ENCODE measurements around the gene PPP6R3. TPM values are rescaled to one million over a fixed set of nuclear protein-coding genes. Genes with fewer than 3 reads are reported as not detected.
"Not testable (repeated sequence)": the region's sequence is repeated elsewhere in the genome, so short reads cannot be mapped to it uniquely, and the experiment has no call there.

The PPP6R3 gene
- total RNA-seq, 4 donors from 2014 or later, result 76.6 to 130 (median 94.0) TPM

GRCh38 chr11:68536706-68537105, 76.2 kb downstream of the PPP6R3 start:
- H3K27ac ChIP-seq, result no peak overlapping the region
- WGBS, 2 donors, result 89 to 96% methylated on average over 1 to 2 of the region's 2 CpGs
- intact Hi-C loops (cut with DNase I), result no loop called here
- H3K27me3 ChIP-seq, result no peaks in the 10 kb centered on the region
- H3K9me3 ChIP-seq, result no peaks in the 10 kb centered on the region
- TF ChIP-seq POLR2A (IDR thresholded peaks at IDR 0.05) (no peak), CTCF (IDR thresholded peaks at IDR 0.05) (no peak)
- H3K4me3 ChIP-seq, result no peak overlapping the region
- H3K4me1 ChIP-seq, result peaks cover 0 to 36% (median 7%) of the 10 kb centered on the region in 3 donors
- peaks cover 4 to 78% (median 5%) of the 10 kb centered on the region in 3 donors for H3K36me3 ChIP-seq
- DNase-seq, result no peak

- Histone ChIP-seq H3K36me3 (peaks cover 4 to 79% (median 5%) of the 10 kb centered on the region in 3 donors), H3K4me3 (no peak overlapping the region), H3K4me1 (peaks cover 0 to 48% (median 11%) of the 10 kb centered on the region in 3 donors), H3K9me3 (no peaks in the 10 kb centered on the region), H3K27me3 (no peaks in the 10 kb centered on the region), H3K27ac (no peak overlapping the region)
- intact Hi-C loops (cut with DNase I), result no loop called here
- 71 to 78% methylated on average over 6 of the region's 6 CpGs for WGBS, 2 donors
- TF ChIP-seq CTCF (IDR thresholded peaks at IDR 0.05) (no peak), POLR2A (IDR thresholded peaks at IDR 0.05) (no peak)
- no peak for DNase-seq
These were observed 77.5 kb downstream of the PPP6R3 start for GRCh38 chr11:68538025-68538424.

- Histone ChIP-seq H3K9me3 (no peaks in the 10 kb centered on the region), H3K27ac (no peak overlapping the region), H3K4me1 (peaks cover 0 to 55% (median 12%) of the 10 kb centered on the region in 3 donors), H3K36me3 (peaks cover 4 to 80% (median 5%) of the 10 kb centered on the region in 3 donors), H3K27me3 (no peaks in the 10 kb centered on the region), H3K4me3 (no peak overlapping the region)
- DNase-seq, result no peak
- WGBS, 2 donors, result 98 to 100% methylated on average over 2 of the region's 2 CpGs
- TF ChIP-seq CTCF (IDR thresholded peaks at IDR 0.05) (no peak), POLR2A (IDR thresholded peaks at IDR 0.05) (no peak)
- intact Hi-C loops (cut with DNase I), result no loop called here
These were observed 78.8 kb downstream of the PPP6R3 start for GRCh38 chr11:68539395-68539794.

- H3K27ac ChIP-seq; H3K27me3 ChIP-seq; H3K4me3 ChIP-seq; DNase-seq; intact Hi-C loops (cut with DNase I); H3K9me3 ChIP-seq: not testable (repeated sequence)
- H3K36me3 ChIP-seq, result peaks cover 4 to 84% (median 5%) of the 10 kb centered on the region in 3 donors
- peaks cover 0 to 55% (median 14%) of the 10 kb centered on the region in 3 donors for H3K4me1 ChIP-seq
- 95 to 99% methylated on average over 7 of the region's 7 CpGs for WGBS, 2 donors
These were observed 80.0 kb downstream of the PPP6R3 start for GRCh38 chr11:68540504-68540903.

- H3K4me1 ChIP-seq, result peaks cover 0 to 55% (median 14%) of the 10 kb centered on the region in 3 donors
- WGBS, 2 donors, result 92 to 96% methylated on average over 2 of the region's 2 CpGs
- H3K27ac ChIP-seq, result no peak overlapping the region
These were observed 80.6 kb downstream of the PPP6R3 start for GRCh38 chr11:68541116-68541515.

More at GRCh38 chr11:68541116-68541515, 80.6 kb downstream of the PPP6R3 start:
- intact Hi-C loops (cut with DNase I), result no loop called here
- H3K27me3 ChIP-seq, result no peaks in the 10 kb centered on the region
- H3K4me3 ChIP-seq, result no peak overlapping the region
- DNase-seq, result no peak
- no peak for TF ChIP-seq CTCF (IDR thresholded peaks at IDR 0.05)
- TF ChIP-seq POLR2A (IDR thresholded peaks at IDR 0.05), result no peak
- H3K36me3 ChIP-seq, result peaks cover 4 to 91% (median 5%) of the 10 kb centered on the region in 3 donors
- H3K9me3 ChIP-seq, result no peaks in the 10 kb centered on the region

All from esophagus squamous epithelium (tissue), 5 donors.